HCT116 (cell line): ENCODE measurements around the gene OXER1. TPM values are rescaled to one million over a fixed set of nuclear protein-coding genes. Genes with fewer than 3 reads are reported as not detected.

Experiments
- ATAC-seq: fragments of 200-7000 bp; cut with Tn5 transposase; 2 replicates; pipeline ENCODE4 v1.9.1; 2020; ENCODE audit warnings: mild to moderate bottlenecking, moderate library complexity
- BruUV-seq: library from RNA; stranded (reverse); fragments of 400-500 nt; replicated peaks from 2 replicates; lab custom pipeline; 2021; lab: Mats Ljungman, UMichigan
- CTCF ChIA-PET: fragments of 300-600 bp; sonication (Branson Sonifier 250); formaldehyde crosslinking; loops from one replicate; lab custom pipeline; 2021; ENCODE audit warnings: antibody characterized with exemption; lab: Charles Lee
- POLR2A ChIA-PET: fragments of 300-600, 350-600 bp; sonication (Branson Sonifier 250); formaldehyde crosslinking; loops from one replicate; lab custom pipeline; 2021; ENCODE audit warnings: antibody characterized with exemption; lab: Charles Lee
- RAD21 ChIA-PET, 2 experiments: fragments of 300-600 bp; sonication (Branson Sonifier 250); formaldehyde crosslinking; loops; one replicate each; lab custom pipeline; 2023; ENCODE audit warnings: low total read pairs in 2 of 2; ENCODE audit not compliant: uncharacterized antibody in 2 of 2, unreplicated experiment in 2 of 2, low non-redundant PET in 1 of 2; lab: Charles Lee
- DNase-seq: peaks from one replicate; pipeline ENCODE4 v3.0.0-alpha.2; 2010; ENCODE audit warnings: low read depth, low spot score
- H2AFZ ChIP-seq: fragments of 200-600 bp; shearing (Covaris generic), sonication (generic); 2 replicates; pipeline ENCODE4 v1.6.1; 2017; ENCODE audit warnings: low read depth, mixed run types, mixed read lengths, antibody characterized with exemption, low read length; ENCODE audit not compliant: poor library complexity, severe bottlenecking
- H3K27ac ChIP-seq: 2 replicates; pipeline ENCODE4 v1.5.1; 2012; ENCODE audit warnings: low read depth, low read length
- H3K27me3 ChIP-seq: fragments of 200-600 bp; sonication (generic); 2 replicates; pipeline ENCODE4 v1.6.1; 2016; ENCODE audit warnings: mixed run types, low read length, mixed read lengths; ENCODE audit not compliant: insufficient read depth
- H3K36me3 ChIP-seq, 2 experiments: fragments of 200-500 bp in 1 of 2; fragments of 200-600 bp in 1 of 2; sonication (Bioruptor generic) in 1 of 2; sonication (generic) in 1 of 2; 2 replicates each; pipeline versions ENCODE4 v1.5.1 to v1.6.1; 2014 to 2016; ENCODE audit warnings: low read length in 2 of 2, inconsistent platforms in 1 of 2, mixed read lengths in 1 of 2, mixed run types in 1 of 2; ENCODE audit not compliant: insufficient read depth in 2 of 2, control insufficient read depth in 1 of 2
- H3K4me1 ChIP-seq, 2 experiments: fragments of 200-600 bp in 1 of 2; sonication (generic) in 1 of 2; 2 replicates each; pipeline versions ENCODE4 v1.5.1 to v1.6.1; 2012 to 2017; ENCODE audit warnings: low read length in 2 of 2, inconsistent platforms in 1 of 2, mild to moderate bottlenecking in 1 of 2, mixed read lengths in 1 of 2, mixed run types in 1 of 2, moderate library complexity in 1 of 2; ENCODE audit not compliant: insufficient read depth in 2 of 2, control insufficient read depth in 1 of 2
- H3K4me2 ChIP-seq: fragments of 200-600 bp; sonication (generic); 2 replicates; pipeline ENCODE4 v1.6.1; 2017; ENCODE audit warnings: mixed run types, low read length, mixed read lengths
- H3K4me3 ChIP-seq, 2 experiments: fragments of 200-600 bp in 1 of 2; sonication (generic) in 1 of 2; replicated peaks in 1 of 2; 2 replicates each; pipeline ENCODE4 v1.5.1; 2011 to 2016; ENCODE audit warnings: low read length in 2 of 2, control low read depth in 1 of 2, low read depth in 1 of 2, mild to moderate bottlenecking in 1 of 2, mixed read lengths in 1 of 2, mixed run types in 1 of 2
- H3K79me2 ChIP-seq: fragments of 200-600 bp; sonication (generic); 2 replicates; pipeline ENCODE4 v1.6.1; 2017; ENCODE audit warnings: mild to moderate bottlenecking, mixed run types, low read length, moderate library complexity, mixed read lengths; ENCODE audit not compliant: insufficient read depth
- H3K9ac ChIP-seq: fragments of 200-600 bp; sonication (generic); 2 replicates; pipeline ENCODE4 v1.6.1; 2016; ENCODE audit warnings: low read length, mixed read lengths
- H3K9me2 ChIP-seq: fragments of 200-600 bp; sonication (generic), shearing (Covaris generic); 2 replicates; pipeline ENCODE4 v1.6.1; 2017; ENCODE audit warnings: mixed run types, mild to moderate bottlenecking, moderate library complexity; ENCODE audit not compliant: insufficient read depth
- H3K9me3 ChIP-seq, 2 experiments: fragments of 200-500 bp in 1 of 2; fragments of 200-600 bp in 1 of 2; sonication (Bioruptor generic) in 1 of 2; sonication (generic) in 1 of 2; 2 replicates each; pipeline ENCODE4 v1.6.1; 2014 to 2017; ENCODE audit warnings: low read length in 2 of 2, mixed read lengths in 2 of 2, inconsistent platforms in 1 of 2, low read depth in 1 of 2, mild to moderate bottlenecking in 1 of 2, mixed run types in 1 of 2, moderate library complexity in 1 of 2; ENCODE audit not compliant: control insufficient read depth in 1 of 2, insufficient read depth in 1 of 2
- H4K20me1 ChIP-seq: fragments of 200-600 bp; sonication (generic), shearing (Covaris generic); 2 replicates; pipeline ENCODE4 v1.6.1; 2017; ENCODE audit warnings: mixed run types, mild to moderate bottlenecking, moderate library complexity; ENCODE audit not compliant: insufficient read depth
- CBX3 ChIP-seq: IDR thresholded peaks from 2 replicates; pipeline ENCODE4 v1.6.1; 2012; ENCODE audit warnings: low read depth
- CEBPB ChIP-seq: IDR thresholded peaks from 2 replicates; pipeline ENCODE4 v1.6.1; 2012; ENCODE audit warnings: low read depth
- EZH2 ChIP-seq: fragments of 200-600 bp; sonication (generic); IDR thresholded peaks from 2 replicates; pipeline ENCODE4 v1.6.1; 2017; ENCODE audit warnings: antibody characterized with exemption, mixed run types
- EZH2phosphoT487 ChIP-seq: fragments of 200-600 bp; IDR thresholded peaks from 2 replicates; pipeline ENCODE4 v1.6.1; 2018; ENCODE audit warnings: antibody characterized with exemption, borderline replicate concordance
- FOSL1 ChIP-seq: IDR thresholded peaks from 2 replicates; pipeline ENCODE4 v1.6.1; 2012; ENCODE audit warnings: low read depth
- JUND ChIP-seq: IDR thresholded peaks from 2 replicates; pipeline ENCODE4 v1.6.1; 2012
- POLR2A ChIP-seq: IDR thresholded peaks from 2 replicates; pipeline ENCODE4 v1.7.0; 2011; ENCODE audit warnings: borderline replicate concordance; ENCODE audit not compliant: insufficient read depth, insufficient read length; ENCODE audit errors: extremely low read depth
- POLR2AphosphoS5 ChIP-seq: IDR thresholded peaks from 2 replicates; pipeline ENCODE4 v1.6.1; 2011; ENCODE audit warnings: mild to moderate bottlenecking, low read depth, low read length, moderate library complexity
- RAD21 ChIP-seq: IDR thresholded peaks from 2 replicates; pipeline ENCODE4 v1.6.1; 2012; ENCODE audit warnings: low read depth, mild to moderate bottlenecking
- SRF ChIP-seq: IDR thresholded peaks from 2 replicates; pipeline ENCODE4 v1.6.1; 2012; ENCODE audit warnings: low read depth
- YY1 ChIP-seq: IDR thresholded peaks from 2 replicates; pipeline ENCODE4 v1.6.1; 2011; ENCODE audit warnings: low read length, low read depth, moderate library complexity, mild to moderate bottlenecking; ENCODE audit not compliant: insufficient replicate concordance; ENCODE audit errors: extremely low read depth
- intact Hi-C: fragments of 100-400 bp; cut with micrococcal nuclease; formaldehyde crosslinking; loops from 2 replicates; pipeline ENCODE4 v1.10.0; 2022
- total RNA-seq: library from RNA; stranded (reverse); gene quantifications from one replicate; pipeline ENCODE4 v1.2.1, GENCODE V29; 2021; ENCODE audit not compliant: unreplicated experiment
- TF ChIP-seq, protein P1 (sequence below): IDR thresholded peaks from 2 replicates; pipeline ENCODE4 v1.6.1; 2012; ENCODE audit warnings: low read depth

Gene OXER1
- total RNA-seq, 1 experiment from 2014 or later = not detected

DNA sequence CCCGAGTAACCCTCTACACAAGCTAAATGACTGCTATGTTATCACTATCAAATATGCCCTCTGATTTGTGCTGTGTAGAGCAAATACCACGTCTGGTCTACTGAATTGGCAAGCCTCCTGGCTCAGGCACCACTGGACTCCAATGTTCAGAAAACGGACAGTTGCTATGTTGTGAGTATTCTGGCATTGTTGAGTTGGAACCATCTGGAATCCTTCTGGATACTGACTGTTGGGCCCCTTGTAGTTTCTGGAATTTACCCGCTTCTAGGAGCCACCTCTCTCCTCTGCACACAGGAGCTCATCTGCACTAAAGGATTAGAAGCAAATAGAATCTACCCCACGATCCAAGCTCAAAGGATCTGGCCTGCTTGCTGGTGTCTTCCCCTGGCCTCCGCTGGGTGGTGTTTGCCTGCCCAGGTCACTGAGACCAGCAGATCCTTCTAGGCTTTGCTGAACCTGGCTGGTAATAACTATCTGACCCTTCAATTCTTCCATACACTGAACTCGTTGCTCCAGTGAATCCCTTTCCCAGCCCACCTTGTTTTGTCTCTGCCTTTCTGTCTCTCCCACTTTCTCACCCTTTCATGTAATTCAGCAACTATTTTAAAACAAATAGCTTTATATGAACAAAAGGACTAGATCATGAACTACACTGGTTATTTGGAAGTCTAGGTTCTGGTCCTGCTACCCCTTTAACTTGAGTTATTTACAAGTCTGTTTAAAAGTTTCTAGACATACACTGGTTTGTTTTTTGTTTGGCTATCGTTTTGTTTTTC, 30.5 kb upstream of the OXER1 start:
- Histone ChIP-seq H3K36me3 (no peaks in the 10 kb centered on the region), H3K27ac (no peak overlapping the region), H3K79me2 (no peaks in the 10 kb centered on the region), H3K4me3 (no peak overlapping the region), H2AFZ (no peak overlapping the region), H3K9me3 (no peaks in the 10 kb centered on the region), H4K20me1 (no peaks in the 10 kb centered on the region), H3K9me2 (no peaks in the 10 kb centered on the region), H3K4me2 (no peak overlapping the region), H3K27me3 (no peaks in the 10 kb centered on the region), H3K9ac (no peak overlapping the region), H3K4me1 (no peaks in the 10 kb centered on the region)
- intact Hi-C loops = no loop called here
- ChIA-PET RAD21 (no interaction called here), CTCF (no interaction called here), POLR2A (no interaction called here)
- TF ChIP-seq POLR2AphosphoS5 (no peak), RAD21 (no peak), JUND (no peak), YY1 (no peak), CBX3 (no peak), CEBPB (no peak), EZH2phosphoT487 (no peak), EZH2 (no peak), SRF (no peak), POLR2A (no peak), FOSL1 (no peak)
- TF ChIP-seq, protein P1, sequence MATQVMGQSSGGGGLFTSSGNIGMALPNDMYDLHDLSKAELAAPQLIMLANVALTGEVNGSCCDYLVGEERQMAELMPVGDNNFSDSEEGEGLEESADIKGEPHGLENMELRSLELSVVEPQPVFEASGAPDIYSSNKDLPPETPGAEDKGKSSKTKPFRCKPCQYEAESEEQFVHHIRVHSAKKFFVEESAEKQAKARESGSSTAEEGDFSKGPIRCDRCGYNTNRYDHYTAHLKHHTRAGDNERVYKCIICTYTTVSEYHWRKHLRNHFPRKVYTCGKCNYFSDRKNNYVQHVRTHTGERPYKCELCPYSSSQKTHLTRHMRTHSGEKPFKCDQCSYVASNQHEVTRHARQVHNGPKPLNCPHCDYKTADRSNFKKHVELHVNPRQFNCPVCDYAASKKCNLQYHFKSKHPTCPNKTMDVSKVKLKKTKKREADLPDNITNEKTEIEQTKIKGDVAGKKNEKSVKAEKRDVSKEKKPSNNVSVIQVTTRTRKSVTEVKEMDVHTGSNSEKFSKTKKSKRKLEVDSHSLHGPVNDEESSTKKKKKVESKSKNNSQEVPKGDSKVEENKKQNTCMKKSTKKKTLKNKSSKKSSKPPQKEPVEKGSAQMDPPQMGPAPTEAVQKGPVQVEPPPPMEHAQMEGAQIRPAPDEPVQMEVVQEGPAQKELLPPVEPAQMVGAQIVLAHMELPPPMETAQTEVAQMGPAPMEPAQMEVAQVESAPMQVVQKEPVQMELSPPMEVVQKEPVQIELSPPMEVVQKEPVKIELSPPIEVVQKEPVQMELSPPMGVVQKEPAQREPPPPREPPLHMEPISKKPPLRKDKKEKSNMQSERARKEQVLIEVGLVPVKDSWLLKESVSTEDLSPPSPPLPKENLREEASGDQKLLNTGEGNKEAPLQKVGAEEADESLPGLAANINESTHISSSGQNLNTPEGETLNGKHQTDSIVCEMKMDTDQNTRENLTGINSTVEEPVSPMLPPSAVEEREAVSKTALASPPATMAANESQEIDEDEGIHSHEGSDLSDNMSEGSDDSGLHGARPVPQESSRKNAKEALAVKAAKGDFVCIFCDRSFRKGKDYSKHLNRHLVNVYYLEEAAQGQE = no peak
- DNase-seq = no peak
- BruUV-seq = no TSS peak
- ATAC-seq = peak; percentile 22; the same call in 1 of the 2 replicates
